B cell (primary cell): ENCODE data around the gene AP1M1.

Experiments
- EZH2 ChIP-seq: IDR thresholded peaks from 2 replicates; pipeline ENCODE4 v1.6.1; 2012; ENCODE audit warnings: borderline replicate concordance, low read depth, mild to moderate bottlenecking, moderate library complexity, low read length; ENCODE audit not compliant: insufficient read depth, poor library complexity, severe bottlenecking
- TF ChIP-seq, protein P1 (sequence below): fragments of 200-600 bp; IDR thresholded peaks from one replicate; pipeline ENCODE4 v1.8.0; 2022; ENCODE audit warnings: antibody characterized with exemption, mild to moderate bottlenecking

DNA sequence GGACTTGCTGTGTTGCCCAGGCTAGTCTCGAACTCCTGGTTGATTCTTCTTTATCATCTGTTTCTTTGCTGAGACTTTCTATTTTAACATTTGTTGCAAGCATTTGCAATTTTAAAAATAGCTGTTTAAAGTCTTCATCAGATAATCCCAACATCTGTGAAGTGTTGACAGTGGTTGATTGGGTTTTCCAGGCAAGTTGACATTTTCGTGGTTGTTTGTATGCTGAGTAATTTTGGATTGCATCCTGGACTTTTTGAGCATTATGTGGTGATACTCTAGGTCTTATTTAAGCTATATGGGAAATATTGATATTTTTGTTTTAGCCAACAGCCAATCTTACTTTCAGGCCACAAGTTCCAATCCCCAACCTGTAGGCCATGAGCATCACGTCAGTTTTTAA lies 25.1 kb downstream of the AP1M1 start:
- TF ChIP-seq, protein P1, sequence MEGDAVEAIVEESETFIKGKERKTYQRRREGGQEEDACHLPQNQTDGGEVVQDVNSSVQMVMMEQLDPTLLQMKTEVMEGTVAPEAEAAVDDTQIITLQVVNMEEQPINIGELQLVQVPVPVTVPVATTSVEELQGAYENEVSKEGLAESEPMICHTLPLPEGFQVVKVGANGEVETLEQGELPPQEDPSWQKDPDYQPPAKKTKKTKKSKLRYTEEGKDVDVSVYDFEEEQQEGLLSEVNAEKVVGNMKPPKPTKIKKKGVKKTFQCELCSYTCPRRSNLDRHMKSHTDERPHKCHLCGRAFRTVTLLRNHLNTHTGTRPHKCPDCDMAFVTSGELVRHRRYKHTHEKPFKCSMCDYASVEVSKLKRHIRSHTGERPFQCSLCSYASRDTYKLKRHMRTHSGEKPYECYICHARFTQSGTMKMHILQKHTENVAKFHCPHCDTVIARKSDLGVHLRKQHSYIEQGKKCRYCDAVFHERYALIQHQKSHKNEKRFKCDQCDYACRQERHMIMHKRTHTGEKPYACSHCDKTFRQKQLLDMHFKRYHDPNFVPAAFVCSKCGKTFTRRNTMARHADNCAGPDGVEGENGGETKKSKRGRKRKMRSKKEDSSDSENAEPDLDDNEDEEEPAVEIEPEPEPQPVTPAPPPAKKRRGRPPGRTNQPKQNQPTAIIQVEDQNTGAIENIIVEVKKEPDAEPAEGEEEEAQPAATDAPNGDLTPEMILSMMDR: no peak
- TF ChIP-seq EZH2: no peak
